DMS 273 (cell line): ENCODE data around the gene UGT1A1.

Source experiments
- DNase-seq: peaks from one replicate; lab custom pipeline; 2025; ENCODE audit not compliant: unreplicated experiment; lab: John Stamatoyannopoulos, UW

Gene UGT1A1

GRCh38 chr2:233815861-233816260 is 55.8 kb downstream of the UGT1A1 start:
- no peak for DNase-seq

GRCh38 chr2:233816334-233816733 is 56.3 kb downstream of the UGT1A1 start:
- peak; percentile 70 for DNase-seq

- DNase-seq, result no peak
Observed at GRCh38 chr2:233816771-233817170, 56.7 kb downstream of the UGT1A1 start.

GRCh38 chr2:233817361-233817911 is 57.4 kb downstream of the UGT1A1 start:
- no peak for DNase-seq

GRCh38 chr2:233817995-233818638 is 58.0 kb downstream of the UGT1A1 start:
- no peak for DNase-seq

GRCh38 chr2:233818639-233819621 is 58.9 kb downstream of the UGT1A1 start:
- no peak for DNase-seq

GRCh38 chr2:233819884-233820773 is 60.1 kb downstream of the UGT1A1 start:
- no peak for DNase-seq

GRCh38 chr2:233820774-233821105 is 60.7 kb downstream of the UGT1A1 start:
- DNase-seq, result no peak

- DNase-seq, result no peak
Observed at GRCh38 chr2:233821196-233821595, 61.1 kb downstream of the UGT1A1 start.

- DNase-seq, result no peak
Observed at GRCh38 chr2:233821709-233822100, 61.6 kb downstream of the UGT1A1 start.

GRCh38 chr2:233822101-233822771 is 62.2 kb downstream of the UGT1A1 start:
- DNase-seq, result no peak
